BLaER1 treated with 17β-estradiol and CSF1 and Interleukin-3, amounts not matched to agents 10 nM and 100 nM (cell line): ENCODE data around the gene AHCYL2.

Source experiments
- H3K27ac ChIP-seq, 11 experiments: shearing (Covaris generic); formaldehyde crosslinking; 2 replicates each; pipeline ENCODE4 v1.8.1; 2022
- H3K27me3 ChIP-seq, 11 experiments: shearing (Covaris generic); formaldehyde crosslinking; 2 replicates each; pipeline ENCODE4 v1.8.1; 2022
- H3K36me3 ChIP-seq, 11 experiments: shearing (Covaris generic); formaldehyde crosslinking; 2 replicates each; pipeline ENCODE4 v1.8.1; 2022
- H3K4me1 ChIP-seq, 10 experiments: shearing (Covaris generic); formaldehyde crosslinking; 2 replicates each; pipeline ENCODE4 v1.8.1; 2022
- H3K4me2 ChIP-seq, 11 experiments: shearing (Covaris generic); formaldehyde crosslinking; 2 replicates each; pipeline ENCODE4 v1.8.1; 2022
- H3K4me3 ChIP-seq, 10 experiments: shearing (Covaris generic); formaldehyde crosslinking; 2 replicates each; pipeline ENCODE4 v1.8.1; 2022
- H3K9ac ChIP-seq, 11 experiments: shearing (Covaris generic); formaldehyde crosslinking; 2 replicates each; pipeline ENCODE4 v1.8.1; 2022
- H3K9me3 ChIP-seq, 11 experiments: shearing (Covaris generic); formaldehyde crosslinking; replicated peaks in 1 of 11; 2 replicates each; pipeline ENCODE4 v1.8.1; 2022
- H4K20me1 ChIP-seq, 11 experiments: shearing (Covaris generic); formaldehyde crosslinking; 2 replicates each; pipeline ENCODE4 v1.8.1; 2022
- Cebpa-rat ChIP-seq, 11 experiments: shearing (Covaris generic); IDR thresholded peaks; 2 replicates each; pipeline ENCODE4 v1.8.1; 2022

The AHCYL2 gene

GRCh38 chr7:129450295-129450694 is 225.5 kb downstream of the AHCYL2 start:
- no peak for TF ChIP-seq Cebpa-rat (IDR thresholded peaks at IDR 0.05)
- Histone ChIP-seq H3K9ac (no peak overlapping the region), H3K4me2 (no peak overlapping the region), H3K4me1 (no peaks in the 10 kb centered on the region), H3K27ac (no peak overlapping the region), H3K9me3 (peaks cover 18 to 29% (median 21%) of the 10 kb centered on the region in 11 experiments), H3K27me3 (no peaks in the 10 kb centered on the region), H3K36me3 (peaks cover 0 to 12% (median 0%) of the 10 kb centered on the region in 11 experiments; a peak in 2 of 22 replicates), H3K4me3 (no peak overlapping the region), H4K20me1 (no peaks in the 10 kb centered on the region)

- no peak overlapping the region for H3K4me3 ChIP-seq
- peaks cover 0 to 12% (median 0%) of the 10 kb centered on the region in 11 experiments; a peak in 2 of 22 replicates for H3K36me3 ChIP-seq
- H3K4me1 ChIP-seq = no peaks in the 10 kb centered on the region
- H4K20me1 ChIP-seq = no peaks in the 10 kb centered on the region
- no peak overlapping the region for H3K27ac ChIP-seq
- no peak for TF ChIP-seq Cebpa-rat (IDR thresholded peaks at IDR 0.05)
- H3K27me3 ChIP-seq = no peaks in the 10 kb centered on the region
- peaks cover 18 to 21% (median 18%) of the 10 kb centered on the region in 11 experiments for H3K9me3 ChIP-seq
- H3K4me2 ChIP-seq = no peak overlapping the region
- no peak overlapping the region for H3K9ac ChIP-seq
Measured at GRCh38 chr7:129452589-129453231, 227.9 kb downstream of the AHCYL2 start.

- no peak overlapping the region for H3K27ac ChIP-seq
- TF ChIP-seq Cebpa-rat (IDR thresholded peaks at IDR 0.05) = no peak
- no peaks in the 10 kb centered on the region for H3K4me1 ChIP-seq
- H4K20me1 ChIP-seq = no peaks in the 10 kb centered on the region
- no peak overlapping the region for H3K4me3 ChIP-seq
- no peak overlapping the region for H3K9ac ChIP-seq
- peaks cover 8 to 12% (median 9%) of the 10 kb centered on the region in 11 experiments for H3K9me3 ChIP-seq
- H3K27me3 ChIP-seq = no peaks in the 10 kb centered on the region
- H3K36me3 ChIP-seq = peaks cover 0 to 6% (median 0%) of the 10 kb centered on the region in 11 experiments; a peak in 4 of 22 replicates
- H3K4me2 ChIP-seq = no peak overlapping the region
Measured at GRCh38 chr7:129453510-129454248, 228.8 kb downstream of the AHCYL2 start.

GRCh38 chr7:129454249-129454551 is 229.4 kb downstream of the AHCYL2 start:
- no peak overlapping the region for H3K4me2 ChIP-seq
- H3K27ac ChIP-seq = no peak overlapping the region
- H3K4me3 ChIP-seq = no peak overlapping the region
- H3K36me3 ChIP-seq = peaks cover 0 to 6% (median 0%) of the 10 kb centered on the region in 11 experiments; a peak in 4 of 22 replicates
- no peak overlapping the region for H3K9ac ChIP-seq
- no peak for TF ChIP-seq Cebpa-rat (IDR thresholded peaks at IDR 0.05)
- H4K20me1 ChIP-seq = no peaks in the 10 kb centered on the region
- H3K27me3 ChIP-seq = no peaks in the 10 kb centered on the region
- peaks cover 3 to 6% (median 4%) of the 10 kb centered on the region in 11 experiments; a peak in 20 of 22 replicates for H3K9me3 ChIP-seq
- H3K4me1 ChIP-seq = no peaks in the 10 kb centered on the region

- no peak overlapping the region for H3K9ac ChIP-seq
- no peak for TF ChIP-seq Cebpa-rat (IDR thresholded peaks at IDR 0.05)
- no peak overlapping the region for H3K27ac ChIP-seq
- no peak overlapping the region for H3K4me2 ChIP-seq
- H3K27me3 ChIP-seq = no peaks in the 10 kb centered on the region
- H3K4me1 ChIP-seq = no peaks in the 10 kb centered on the region
- no peaks in the 10 kb centered on the region for H3K9me3 ChIP-seq
- peaks cover 0 to 7% (median 0%) of the 10 kb centered on the region in 11 experiments; a peak in 5 of 22 replicates for H3K36me3 ChIP-seq
- no peak overlapping the region for H3K4me3 ChIP-seq
- no peaks in the 10 kb centered on the region for H4K20me1 ChIP-seq
Measured at GRCh38 chr7:129456421-129456820, 231.6 kb downstream of the AHCYL2 start.

GRCh38 chr7:129457101-129457500 is 232.3 kb downstream of the AHCYL2 start:
- Histone ChIP-seq H4K20me1 (no peaks in the 10 kb centered on the region), H3K4me3 (no peak overlapping the region), H3K9ac (no peak overlapping the region), H3K4me1 (peaks cover 0 to 3% (median under 1%) of the 10 kb centered on the region in 10 experiments; a peak in 9 of 20 replicates), H3K27me3 (no peaks in the 10 kb centered on the region), H3K9me3 (no peaks in the 10 kb centered on the region), H3K4me2 (no peak overlapping the region), H3K36me3 (peaks cover 0 to 7% (median 0%) of the 10 kb centered on the region in 11 experiments; a peak in 5 of 22 replicates), H3K27ac (no peak overlapping the region)
- no peak for TF ChIP-seq Cebpa-rat (IDR thresholded peaks at IDR 0.05)

GRCh38 chr7:129458171-129458570 is 233.3 kb downstream of the AHCYL2 start:
- Histone ChIP-seq H3K4me3 (no peak overlapping the region), H3K9me3 (no peaks in the 10 kb centered on the region), H3K36me3 (peaks cover 0 to 7% (median 0%) of the 10 kb centered on the region in 11 experiments; a peak in 5 of 22 replicates), H3K4me2 (no peak overlapping the region), H3K27ac (no peak overlapping the region), H4K20me1 (no peaks in the 10 kb centered on the region), H3K27me3 (no peaks in the 10 kb centered on the region), H3K4me1 (peaks cover 0 to 14% (median 5%) of the 10 kb centered on the region in 10 experiments; a peak in 10 of 20 replicates), H3K9ac (no peak overlapping the region)
- no peak for TF ChIP-seq Cebpa-rat (IDR thresholded peaks at IDR 0.05)

- no peak overlapping the region for H3K9ac ChIP-seq
Measured at GRCh38 chr7:129461809-129462208, 237.0 kb downstream of the AHCYL2 start.

GRCh38 chr7:129462420-129462819 is 237.6 kb downstream of the AHCYL2 start:
- H3K9ac ChIP-seq = no peak overlapping the region
- peaks cover 0 to 14% (median 5%) of the 10 kb centered on the region in 10 experiments; a peak in 10 of 20 replicates for H3K4me1 ChIP-seq
- peaks cover 0 to 7% (median 0%) of the 10 kb centered on the region in 11 experiments; a peak in 4 of 22 replicates for H3K36me3 ChIP-seq
- no peaks in the 10 kb centered on the region for H3K27me3 ChIP-seq
- peak overlapping the region in 7 of 11 experiments; percentile 8 to 47 (median 34); a peak in 11 of 22 replicates for H3K4me2 ChIP-seq
- H3K9me3 ChIP-seq = no peaks in the 10 kb centered on the region
- H4K20me1 ChIP-seq = no peaks in the 10 kb centered on the region
- no peak for TF ChIP-seq Cebpa-rat (IDR thresholded peaks at IDR 0.05)
- H3K4me3 ChIP-seq = no peak overlapping the region
- no peak overlapping the region for H3K27ac ChIP-seq

More at GRCh38 chr7:129461809-129462208, 237.0 kb downstream of the AHCYL2 start:
- Histone ChIP-seq H3K27ac (no peak overlapping the region), H3K27me3 (no peaks in the 10 kb centered on the region), H3K36me3 (peaks cover 0 to 7% (median 0%) of the 10 kb centered on the region in 11 experiments; a peak in 4 of 22 replicates), H3K4me3 (no peak overlapping the region), H3K9me3 (no peaks in the 10 kb centered on the region), H3K4me2 (peak overlapping the region in 5 of 11 experiments; percentile 21 to 47 (median 34); a peak in 7 of 22 replicates), H4K20me1 (no peaks in the 10 kb centered on the region), H3K4me1 (peaks cover 0 to 14% (median 5%) of the 10 kb centered on the region in 10 experiments; a peak in 10 of 20 replicates)
- no peak for TF ChIP-seq Cebpa-rat (IDR thresholded peaks at IDR 0.05)
